NB4 (cell line): ENCODE measurements around the gene FLT4.
A peak's percentile ranks its signal among the peaks of the same experiment; 100 is the strongest.

ENCODE experiments used
- DNase-seq: peaks from one replicate; pipeline ENCODE4 v3.0.0; 2010; ENCODE audit warnings: low read depth
- H3K4me3 ChIP-seq: one replicate; pipeline ENCODE4 v1.5.1; 2011; ENCODE audit warnings: mild to moderate bottlenecking, low read depth, low read length, moderate library complexity
- CTCF ChIP-seq: IDR thresholded peaks from one replicate; pipeline ENCODE4 v1.5.1; 2012; ENCODE audit warnings: low read depth, low read length
- MAX ChIP-seq: IDR thresholded peaks from 2 replicates; pipeline ENCODE4 v1.6.1; 2011; ENCODE audit warnings: low read depth, low read length
- MYC ChIP-seq: IDR thresholded peaks from 2 replicates; pipeline ENCODE4 v1.6.1; 2011; ENCODE audit warnings: low read depth, low read length
- POLR2A ChIP-seq: IDR thresholded peaks from 2 replicates; pipeline ENCODE4 v1.6.1; 2011; ENCODE audit warnings: mild to moderate bottlenecking; ENCODE audit not compliant: insufficient read length; ENCODE audit errors: extremely low read depth

The FLT4 gene

GRCh38 chr5:180624587-180624986, 24.8 kb downstream of the FLT4 start:
- H3K4me3 ChIP-seq, result no peak overlapping the region
- no peak for DNase-seq
- TF ChIP-seq MAX, result no peak
- no peak for TF ChIP-seq CTCF
- TF ChIP-seq MYC, result no peak
- no peak for TF ChIP-seq POLR2A

GRCh38 chr5:180623844-180624243, 25.6 kb downstream of the FLT4 start:
- no peak for DNase-seq
- TF ChIP-seq MYC, result no peak
- no peak for TF ChIP-seq CTCF
- no peak for TF ChIP-seq MAX
- no peak for TF ChIP-seq POLR2A
- no peak overlapping the region for H3K4me3 ChIP-seq

- no peak overlapping the region for H3K4me3 ChIP-seq
- DNase-seq, result peak; percentile 36
- TF ChIP-seq CTCF (no peak), POLR2A (no peak), MYC (no peak), MAX (no peak)
Observed at GRCh38 chr5:180623411-180623834, 26.0 kb downstream of the FLT4 start.

GRCh38 chr5:180622910-180623309, 26.5 kb downstream of the FLT4 start:
- H3K4me3 ChIP-seq, result no peak overlapping the region
- DNase-seq, result no peak
- TF ChIP-seq MAX (no peak), POLR2A (no peak), MYC (no peak), CTCF (no peak)

- no peak for DNase-seq
- TF ChIP-seq MYC, result no peak
- no peak for TF ChIP-seq MAX
- TF ChIP-seq CTCF, result no peak
- no peak for TF ChIP-seq POLR2A
- H3K4me3 ChIP-seq, result no peak overlapping the region
Observed at GRCh38 chr5:180621311-180621710, 28.1 kb downstream of the FLT4 start.

GRCh38 chr5:180620014-180620413, 29.4 kb downstream of the FLT4 start:
- no peak overlapping the region for H3K4me3 ChIP-seq
- DNase-seq, result no peak
- TF ChIP-seq MAX (no peak), CTCF (no peak), MYC (no peak), POLR2A (no peak)
